Type B pancreatic cell (in vitro differentiated cells): Measurements from ENCODE around the gene EIF3B. TPM values are rescaled to one million over a fixed set of nuclear protein-coding genes. Genes with fewer than 3 reads are reported as not detected.
A peak's percentile ranks its signal among the peaks of the same experiment; 100 is the strongest.
"Not testable (repeated sequence)": the region's sequence is repeated elsewhere in the genome, so short reads cannot be mapped to it uniquely, and the experiment has no call there.

Experiments used
- DNase-seq: peaks from one replicate; pipeline ENCODE4 v3.0.0; 2021; ENCODE audit warnings: mixed read lengths; ENCODE audit not compliant: unreplicated experiment; ENCODE audit errors: extremely low spot score
- H3K27ac Mint-ChIP-seq: 2 replicates; pipeline ENCODE4 v1.8.0; 2021; ENCODE audit warnings: mild to moderate bottlenecking, mixed read lengths
- H3K27me3 Mint-ChIP-seq: 2 replicates; pipeline ENCODE4 v1.8.0; 2021; ENCODE audit warnings: mixed read lengths
- H3K36me3 Mint-ChIP-seq: 2 replicates; pipeline ENCODE4 v1.8.0; 2021; ENCODE audit warnings: mixed read lengths
- H3K4me1 Mint-ChIP-seq: one replicate; pipeline ENCODE4 v1.8.0; 2021; ENCODE audit warnings: mixed read lengths; ENCODE audit not compliant: unreplicated experiment
- H3K4me3 Mint-ChIP-seq: 2 replicates; pipeline ENCODE4 v1.8.0; 2021; ENCODE audit warnings: mild to moderate bottlenecking, mixed read lengths
- H3K9me3 Mint-ChIP-seq: 2 replicates; pipeline ENCODE4 v1.8.0; 2021; ENCODE audit warnings: mixed read lengths
- long read RNA-seq: library from polyadenylated mRNA; unstranded; transcript quantifications from one replicate; pipeline ENCODE4 v2.0.0, GENCODE V29; 2020
- total RNA-seq: library from RNA; stranded (reverse); gene quantifications from 2 replicates; pipeline ENCODE4 v1.2.1, GENCODE V29; 2021; ENCODE audit warnings: low replicate concordance
- TF ChIP-seq, protein P1 (sequence below): fragments of 200-600 bp; sonication (generic); conservative IDR thresholded peaks from 2 replicates; pipeline ENCODE4 v1.5.0; 2021; ENCODE audit warnings: antibody characterized with exemption, mild to moderate bottlenecking

EIF3B gene
- total RNA-seq: 178 and 183 TPM in 2 replicates
- long read RNA-seq, partial matches to known transcripts: 35 of 46 reads
- long read RNA-seq, other reads (novel, unspliced or antisense): 7 of 46 reads

DNA sequence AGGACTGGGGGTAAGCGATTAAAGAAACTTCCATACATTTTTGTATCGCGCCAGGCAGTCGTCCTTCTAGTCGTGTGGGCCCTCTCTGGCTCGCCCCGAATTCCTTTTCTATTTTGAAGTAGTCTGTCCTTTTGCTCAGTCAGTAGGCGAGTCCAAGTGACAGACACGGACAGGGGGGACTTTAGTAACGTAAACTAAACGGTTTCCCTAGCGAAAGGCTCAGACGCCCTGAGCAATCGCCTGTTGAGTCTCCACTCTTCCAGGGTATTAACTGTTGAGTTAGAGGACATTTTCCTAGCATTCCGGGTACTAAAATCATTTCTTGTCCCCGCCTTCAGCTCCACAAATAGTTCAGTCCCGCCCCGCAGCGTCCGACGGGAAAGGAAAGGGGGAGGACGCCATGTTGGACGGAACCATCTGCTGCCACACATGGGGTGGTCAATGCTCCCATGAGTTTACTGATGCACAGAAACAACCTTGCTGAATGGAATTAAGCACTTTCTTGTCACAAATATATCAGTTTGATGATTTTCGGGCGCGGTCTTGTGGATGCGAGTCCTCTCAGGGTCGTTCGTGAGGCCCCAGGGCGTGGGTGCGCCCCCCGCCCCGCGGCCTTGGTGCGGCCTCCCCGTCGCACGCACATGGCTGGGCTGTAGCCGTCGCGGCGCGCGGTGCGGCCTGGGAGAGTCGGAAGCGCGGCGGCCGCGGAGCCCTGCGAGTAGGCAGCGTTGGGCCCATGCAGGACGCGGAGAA is at the start of gene EIF3B:
Gene EIF3B (plus strand): TSS at position 642 of the 753 bp plus-strand sequence. CDS start 95 bp downstream, at position 737.
- peaks cover 9% of the 10 kb centered on the region for H3K36me3 Mint-ChIP-seq
- TF ChIP-seq, protein P1, sequence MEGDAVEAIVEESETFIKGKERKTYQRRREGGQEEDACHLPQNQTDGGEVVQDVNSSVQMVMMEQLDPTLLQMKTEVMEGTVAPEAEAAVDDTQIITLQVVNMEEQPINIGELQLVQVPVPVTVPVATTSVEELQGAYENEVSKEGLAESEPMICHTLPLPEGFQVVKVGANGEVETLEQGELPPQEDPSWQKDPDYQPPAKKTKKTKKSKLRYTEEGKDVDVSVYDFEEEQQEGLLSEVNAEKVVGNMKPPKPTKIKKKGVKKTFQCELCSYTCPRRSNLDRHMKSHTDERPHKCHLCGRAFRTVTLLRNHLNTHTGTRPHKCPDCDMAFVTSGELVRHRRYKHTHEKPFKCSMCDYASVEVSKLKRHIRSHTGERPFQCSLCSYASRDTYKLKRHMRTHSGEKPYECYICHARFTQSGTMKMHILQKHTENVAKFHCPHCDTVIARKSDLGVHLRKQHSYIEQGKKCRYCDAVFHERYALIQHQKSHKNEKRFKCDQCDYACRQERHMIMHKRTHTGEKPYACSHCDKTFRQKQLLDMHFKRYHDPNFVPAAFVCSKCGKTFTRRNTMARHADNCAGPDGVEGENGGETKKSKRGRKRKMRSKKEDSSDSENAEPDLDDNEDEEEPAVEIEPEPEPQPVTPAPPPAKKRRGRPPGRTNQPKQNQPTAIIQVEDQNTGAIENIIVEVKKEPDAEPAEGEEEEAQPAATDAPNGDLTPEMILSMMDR: no peak
- peak; percentile 86 for DNase-seq
- no peaks in the 10 kb centered on the region for H3K9me3 Mint-ChIP-seq
- H3K27me3 Mint-ChIP-seq: peaks cover 3% of the 10 kb centered on the region
- H3K27ac Mint-ChIP-seq: peak within 1 kb of the TSS; percentile 100
- H3K4me1 Mint-ChIP-seq: peaks cover 17% of the 10 kb centered on the region
- H3K4me3 Mint-ChIP-seq: peak within 1 kb of the TSS; percentile 99

DNA sequence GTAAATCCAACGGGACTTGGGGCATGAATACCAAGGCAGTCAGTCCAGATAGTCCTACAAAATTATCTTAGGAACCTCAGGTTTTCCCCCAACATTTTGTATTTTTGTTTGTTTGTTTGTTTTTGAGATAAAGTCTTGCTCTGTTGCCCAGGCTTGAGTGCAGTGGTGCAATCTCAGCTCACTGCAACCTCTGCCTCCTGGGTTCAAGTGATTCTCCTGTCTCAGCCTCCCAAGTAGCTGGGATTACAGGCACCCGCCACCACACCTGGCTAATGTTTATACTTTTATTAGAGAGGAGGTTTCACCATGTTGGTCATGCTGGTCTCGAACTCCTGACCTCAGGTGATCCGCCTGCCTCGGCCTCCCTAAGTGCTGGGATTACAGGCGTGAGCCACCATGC is 49.4 kb upstream of the EIF3B start:
- H3K4me3 Mint-ChIP-seq, DNase-seq, H3K27me3 Mint-ChIP-seq, H3K27ac Mint-ChIP-seq, H3K9me3 Mint-ChIP-seq, H3K36me3 Mint-ChIP-seq: not testable (repeated sequence)
- peaks cover 23% of the 10 kb centered on the region for H3K4me1 Mint-ChIP-seq

DNA sequence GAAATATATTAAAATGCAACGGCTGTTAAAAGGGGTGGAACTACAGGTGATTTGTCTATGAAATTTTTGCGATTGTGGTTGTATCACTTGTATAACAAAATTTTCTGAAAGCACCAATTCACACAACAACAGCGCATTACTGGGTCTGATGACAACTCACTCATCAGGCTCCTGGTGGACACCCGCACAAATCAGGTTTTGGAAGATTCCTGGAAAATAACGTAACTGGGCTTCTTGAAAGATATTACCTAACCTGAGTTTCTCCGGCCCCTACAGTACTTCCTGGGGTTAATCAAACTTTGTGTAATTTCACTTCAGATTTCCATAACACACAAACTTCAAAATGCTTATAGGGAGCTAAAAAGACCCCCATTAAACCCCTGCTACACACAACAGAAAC is 47.9 kb upstream of the EIF3B start:
- H3K36me3 Mint-ChIP-seq: peaks cover 6% of the 10 kb centered on the region
- peak overlapping the region; percentile 70 for H3K4me3 Mint-ChIP-seq
- TF ChIP-seq, protein P1: no peak
- DNase-seq: no peak
- H3K27me3 Mint-ChIP-seq: no peaks in the 10 kb centered on the region
- peak overlapping the region; percentile 95 for H3K27ac Mint-ChIP-seq
- H3K4me1 Mint-ChIP-seq: peaks cover 16% of the 10 kb centered on the region
- H3K9me3 Mint-ChIP-seq: no peaks in the 10 kb centered on the region

DNA sequence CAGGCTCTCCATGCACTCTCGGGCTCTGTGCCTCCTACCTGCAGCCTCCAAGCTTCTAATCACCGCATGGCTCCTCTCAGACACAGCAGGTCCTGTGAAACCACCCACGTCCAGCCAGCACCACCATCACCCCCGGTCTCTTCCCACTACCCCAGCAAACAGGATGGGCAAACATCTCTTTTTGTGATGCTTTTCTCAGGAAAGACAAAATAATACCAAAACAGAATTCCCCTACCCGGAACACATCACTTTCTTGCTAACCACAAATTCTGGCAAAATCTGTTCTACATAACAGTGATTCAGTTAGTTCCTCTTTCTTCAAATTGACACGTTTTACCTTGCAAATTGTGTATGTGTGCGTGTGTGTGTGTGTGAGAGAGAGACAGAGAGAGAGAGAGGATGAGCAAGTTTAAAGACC is 46.9 kb upstream of the EIF3B start:
- H3K27me3 Mint-ChIP-seq: no peaks in the 10 kb centered on the region
- TF ChIP-seq, protein P1: no peak
- peaks cover 21% of the 10 kb centered on the region for H3K4me1 Mint-ChIP-seq
- peak overlapping the region; percentile 1 for H3K27ac Mint-ChIP-seq
- no peak overlapping the region for H3K4me3 Mint-ChIP-seq
- peaks cover 6% of the 10 kb centered on the region for H3K36me3 Mint-ChIP-seq
- DNase-seq: no peak
- no peaks in the 10 kb centered on the region for H3K9me3 Mint-ChIP-seq

DNA sequence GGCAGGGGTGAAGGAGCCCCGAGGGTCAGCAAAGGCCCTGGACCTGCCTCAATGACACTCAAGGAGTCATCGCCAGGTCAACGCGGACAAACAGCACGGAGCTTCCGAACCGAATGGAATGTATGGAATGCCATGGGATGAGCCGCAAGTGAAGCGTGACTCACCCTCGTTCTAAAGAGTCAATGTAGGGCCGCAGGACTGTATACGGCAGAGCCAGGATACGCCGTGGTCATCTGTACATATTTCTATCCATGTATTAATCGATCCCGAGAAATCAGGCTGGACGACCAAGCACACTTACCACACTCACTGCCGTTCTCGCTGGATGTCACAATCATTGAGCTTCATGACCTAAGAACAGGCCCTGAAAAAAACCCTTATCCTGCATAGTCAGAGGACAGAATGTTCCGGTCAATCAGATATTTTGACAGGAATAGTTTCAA is 44.7 kb upstream of the EIF3B start:
- H3K27ac Mint-ChIP-seq: peak overlapping the region; percentile 70
- TF ChIP-seq, protein P1: no peak
- no peak for DNase-seq
- H3K4me3 Mint-ChIP-seq: peak overlapping the region; percentile 65
- no peaks in the 10 kb centered on the region for H3K9me3 Mint-ChIP-seq
- H3K36me3 Mint-ChIP-seq: peaks cover 4% of the 10 kb centered on the region
- no peaks in the 10 kb centered on the region for H3K27me3 Mint-ChIP-seq
- H3K4me1 Mint-ChIP-seq: peaks cover 16% of the 10 kb centered on the region

DNA sequence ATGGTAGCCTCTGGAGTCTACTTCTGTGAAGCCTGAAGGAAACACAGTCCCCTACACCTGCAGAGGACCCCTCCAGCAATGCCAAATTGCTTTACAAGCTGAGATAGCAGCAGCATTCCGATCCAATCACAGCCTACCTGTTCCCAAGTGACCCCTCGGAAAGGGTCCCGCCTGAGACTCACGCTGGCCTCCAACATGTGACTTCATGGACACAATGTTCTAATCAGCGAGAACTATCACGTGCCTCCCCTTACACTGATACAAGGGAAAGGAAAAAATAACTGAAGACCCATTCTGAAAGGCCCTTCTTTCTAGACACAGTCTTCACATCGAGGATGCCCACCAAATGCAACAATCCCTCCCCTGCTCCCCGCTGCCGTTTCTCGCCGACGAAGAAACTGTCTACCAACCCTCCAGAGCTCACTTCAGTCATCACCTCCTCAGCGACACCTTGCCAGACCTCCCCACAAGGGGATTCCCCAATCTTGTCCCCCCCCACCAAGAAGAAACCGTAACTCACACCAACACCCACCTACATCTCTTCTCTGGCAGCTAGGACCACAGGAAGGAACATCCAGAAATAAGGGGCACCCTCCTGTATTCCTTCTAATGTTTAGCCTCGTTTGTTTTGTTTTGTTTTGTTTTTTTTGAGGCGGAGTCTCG is 42.2 kb upstream of the EIF3B start:
- no peaks in the 10 kb centered on the region for H3K27me3 Mint-ChIP-seq
- peak overlapping the region; percentile 53 for H3K27ac Mint-ChIP-seq
- H3K4me1 Mint-ChIP-seq: peaks cover 10% of the 10 kb centered on the region
- peak overlapping the region; percentile 85 for H3K4me3 Mint-ChIP-seq
- H3K36me3 Mint-ChIP-seq: peaks cover 4% of the 10 kb centered on the region
- TF ChIP-seq, protein P1: no peak
- no peak for DNase-seq
- no peaks in the 10 kb centered on the region for H3K9me3 Mint-ChIP-seq
